Panc1 (cell line): Measurements from ENCODE around the gene PPIP5K2. TPM values are rescaled to one million over a fixed set of nuclear protein-coding genes. Genes with fewer than 3 reads are reported as not detected.

Experiments used
- ATAC-seq: fragments of 200-7000 bp; cut with Tn5 transposase; 2 replicates; pipeline ENCODE4 v1.9.1; 2020; ENCODE audit warnings: mild to moderate bottlenecking, moderate library complexity
- BruUV-seq: library from RNA; stranded (reverse); fragments of 400-500 nt; replicated peaks from 2 replicates; lab custom pipeline; 2021; lab: Mats Ljungman, UMichigan
- CTCF ChIA-PET: fragments of 300-600 bp; sonication (Branson Sonifier 250); formaldehyde crosslinking; loops from one replicate; lab custom pipeline; 2022; ENCODE audit warnings: antibody characterized with exemption; lab: Charles Lee
- POLR2A ChIA-PET: fragments of 300-600 bp; sonication (Branson Sonifier 250); formaldehyde crosslinking; loops from one replicate; lab custom pipeline; 2022; ENCODE audit warnings: antibody characterized with exemption; lab: Charles Lee
- DNase-seq: peaks from one replicate; pipeline ENCODE4 v3.0.0-alpha.2; 2010; ENCODE audit warnings: low read depth, low spot score
- H3K27ac ChIP-seq: 2 replicates; pipeline ENCODE4 v1.5.1; 2011; ENCODE audit warnings: mild to moderate bottlenecking, low read length, inconsistent platforms
- H3K27me3 ChIP-seq: fragments of 200-500 bp; sonication (Bioruptor generic); 2 replicates; pipeline ENCODE4 v1.6.0; 2014; ENCODE audit warnings: low read length, inconsistent platforms; ENCODE audit not compliant: control insufficient read depth, insufficient read depth
- H3K36me3 ChIP-seq: fragments of 200-500 bp; sonication (Bioruptor generic); 2 replicates; pipeline ENCODE4 v1.5.1; 2014; ENCODE audit warnings: inconsistent platforms, mild to moderate bottlenecking, low read length, moderate library complexity; ENCODE audit not compliant: control insufficient read depth, insufficient read depth
- H3K4me1 ChIP-seq: 2 replicates; pipeline ENCODE4 v1.5.1; 2011; ENCODE audit warnings: inconsistent platforms, mild to moderate bottlenecking, low read length, moderate library complexity; ENCODE audit not compliant: control insufficient read depth, insufficient read depth
- H3K4me3 ChIP-seq, 2 experiments: 2 replicates each; pipeline ENCODE4 v1.5.1; 2011 to 2012; ENCODE audit warnings: low read depth in 2 of 2, low read length in 2 of 2, mild to moderate bottlenecking in 2 of 2, inconsistent platforms in 1 of 2, moderate library complexity in 1 of 2
- H3K9me3 ChIP-seq: fragments of 200-500 bp; sonication (Bioruptor generic); 2 replicates; pipeline ENCODE4 v1.5.1; 2014; ENCODE audit warnings: low read depth, mild to moderate bottlenecking, inconsistent platforms, low read length, moderate library complexity; ENCODE audit not compliant: control insufficient read depth, insufficient read depth
- POLR2AphosphoS5 ChIP-seq: IDR thresholded peaks from 2 replicates; pipeline ENCODE4 v1.6.1; 2012; ENCODE audit warnings: mild to moderate bottlenecking, low read depth, low read length, moderate library complexity
- SIN3A ChIP-seq: IDR thresholded peaks from 2 replicates; pipeline ENCODE4 v1.6.1; 2012; ENCODE audit warnings: low read depth, mild to moderate bottlenecking, low read length, moderate library complexity, borderline replicate concordance; ENCODE audit not compliant: insufficient read depth
- TCF7L2 ChIP-seq: IDR thresholded peaks from 2 replicates; pipeline ENCODE4 v1.6.1; 2011; ENCODE audit warnings: mild to moderate bottlenecking, low read depth, low read length, inconsistent platforms
- in situ Hi-C: cut with HindIII; loops from 2 replicates; pipeline ENCODE4 v1.10.0; 2016; ENCODE audit warnings: low sequenced_read_pairs, low pct_unique_long_range_greater_than_20kb
- intact Hi-C: fragments of 100-400 bp; cut with micrococcal nuclease; formaldehyde crosslinking; loops from one replicate; pipeline ENCODE4 v1.10.0; 2022; ENCODE audit not compliant: unreplicated experiment
- total RNA-seq: library from RNA; stranded (reverse); gene quantifications from one replicate; pipeline ENCODE4 v1.2.1, GENCODE V29; 2021; ENCODE audit not compliant: unreplicated experiment
- TF ChIP-seq, protein P1 (sequence below), 2 experiments: IDR thresholded peaks; 2 replicates each; pipeline ENCODE4 v1.6.1; 2011 to 2012; ENCODE audit warnings: low read depth in 2 of 2, control low read depth in 1 of 2, low read length in 1 of 2, mild to moderate bottlenecking in 1 of 2, moderate library complexity in 1 of 2; ENCODE audit not compliant: insufficient read depth in 1 of 2
- TF ChIP-seq, protein P2 (sequence below): fragments of 450-650 bp; IDR thresholded peaks from 2 replicates; pipeline ENCODE4 v1.5.1; 2017; ENCODE audit warnings: mild to moderate bottlenecking

PPIP5K2 gene
- total RNA-seq, 1 experiment from 2014 or later: 56.8 TPM

DNA sequence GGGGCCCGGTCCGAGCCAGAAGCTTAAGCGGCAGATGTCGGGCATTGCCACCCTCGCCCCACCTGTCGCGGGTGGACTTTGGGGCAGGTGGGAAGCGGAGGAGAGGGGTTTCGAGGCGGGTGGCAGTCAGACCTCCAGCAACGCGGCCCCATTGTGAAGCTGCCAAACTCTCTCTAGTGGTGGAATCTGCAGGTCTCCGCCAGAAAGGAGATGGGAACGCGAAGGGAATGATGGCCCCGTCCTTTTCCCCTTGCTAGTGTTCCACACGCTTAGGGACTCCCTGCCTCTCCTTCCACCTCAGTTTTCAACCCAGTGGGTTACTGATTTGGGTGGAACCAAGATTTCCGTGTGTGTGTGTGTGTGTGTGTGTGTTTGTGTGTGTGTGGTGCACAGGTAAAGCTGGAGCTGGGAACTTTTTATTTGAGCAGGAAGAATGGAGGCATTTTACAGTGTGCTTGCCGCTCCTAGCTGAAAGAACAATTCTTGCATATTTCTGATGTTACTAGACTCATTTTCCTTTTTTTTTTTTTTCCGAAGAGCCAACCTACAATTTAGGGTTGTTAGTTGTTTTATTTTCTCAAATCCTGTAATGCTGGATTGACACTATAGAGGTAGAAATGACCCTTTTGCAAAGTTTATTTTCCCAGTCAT is 139.7 kb downstream of the PPIP5K2 start:
- ATAC-seq (peak; percentile 6), DNase-seq (no peak)
- POLR2A ChIA-PET: no interaction called here
- Histone ChIP-seq H3K36me3 (no peaks in the 10 kb centered on the region; the same call in 1 of the 2 replicates), H3K9me3 (no peaks in the 10 kb centered on the region), H3K27me3 (no peaks in the 10 kb centered on the region), H3K4me1 (peaks cover 25% of the 10 kb centered on the region), H3K27ac (peak overlapping the region; percentile 74), H3K4me3 (peak overlapping the region; percentile 72 to 84)
- intact Hi-C loops: no loop called here
- TF ChIP-seq, protein P1, sequence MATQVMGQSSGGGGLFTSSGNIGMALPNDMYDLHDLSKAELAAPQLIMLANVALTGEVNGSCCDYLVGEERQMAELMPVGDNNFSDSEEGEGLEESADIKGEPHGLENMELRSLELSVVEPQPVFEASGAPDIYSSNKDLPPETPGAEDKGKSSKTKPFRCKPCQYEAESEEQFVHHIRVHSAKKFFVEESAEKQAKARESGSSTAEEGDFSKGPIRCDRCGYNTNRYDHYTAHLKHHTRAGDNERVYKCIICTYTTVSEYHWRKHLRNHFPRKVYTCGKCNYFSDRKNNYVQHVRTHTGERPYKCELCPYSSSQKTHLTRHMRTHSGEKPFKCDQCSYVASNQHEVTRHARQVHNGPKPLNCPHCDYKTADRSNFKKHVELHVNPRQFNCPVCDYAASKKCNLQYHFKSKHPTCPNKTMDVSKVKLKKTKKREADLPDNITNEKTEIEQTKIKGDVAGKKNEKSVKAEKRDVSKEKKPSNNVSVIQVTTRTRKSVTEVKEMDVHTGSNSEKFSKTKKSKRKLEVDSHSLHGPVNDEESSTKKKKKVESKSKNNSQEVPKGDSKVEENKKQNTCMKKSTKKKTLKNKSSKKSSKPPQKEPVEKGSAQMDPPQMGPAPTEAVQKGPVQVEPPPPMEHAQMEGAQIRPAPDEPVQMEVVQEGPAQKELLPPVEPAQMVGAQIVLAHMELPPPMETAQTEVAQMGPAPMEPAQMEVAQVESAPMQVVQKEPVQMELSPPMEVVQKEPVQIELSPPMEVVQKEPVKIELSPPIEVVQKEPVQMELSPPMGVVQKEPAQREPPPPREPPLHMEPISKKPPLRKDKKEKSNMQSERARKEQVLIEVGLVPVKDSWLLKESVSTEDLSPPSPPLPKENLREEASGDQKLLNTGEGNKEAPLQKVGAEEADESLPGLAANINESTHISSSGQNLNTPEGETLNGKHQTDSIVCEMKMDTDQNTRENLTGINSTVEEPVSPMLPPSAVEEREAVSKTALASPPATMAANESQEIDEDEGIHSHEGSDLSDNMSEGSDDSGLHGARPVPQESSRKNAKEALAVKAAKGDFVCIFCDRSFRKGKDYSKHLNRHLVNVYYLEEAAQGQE (IDR thresholded peaks at IDR 0.05; ENCODE audit: insufficient read depth in 1 of 2, low read depth in 2 of 2, low read length in 1 of 2): no peak
- TF ChIP-seq SIN3A (no peak), TCF7L2 (no peak), POLR2AphosphoS5 (no peak)
- TF ChIP-seq, protein P2, sequence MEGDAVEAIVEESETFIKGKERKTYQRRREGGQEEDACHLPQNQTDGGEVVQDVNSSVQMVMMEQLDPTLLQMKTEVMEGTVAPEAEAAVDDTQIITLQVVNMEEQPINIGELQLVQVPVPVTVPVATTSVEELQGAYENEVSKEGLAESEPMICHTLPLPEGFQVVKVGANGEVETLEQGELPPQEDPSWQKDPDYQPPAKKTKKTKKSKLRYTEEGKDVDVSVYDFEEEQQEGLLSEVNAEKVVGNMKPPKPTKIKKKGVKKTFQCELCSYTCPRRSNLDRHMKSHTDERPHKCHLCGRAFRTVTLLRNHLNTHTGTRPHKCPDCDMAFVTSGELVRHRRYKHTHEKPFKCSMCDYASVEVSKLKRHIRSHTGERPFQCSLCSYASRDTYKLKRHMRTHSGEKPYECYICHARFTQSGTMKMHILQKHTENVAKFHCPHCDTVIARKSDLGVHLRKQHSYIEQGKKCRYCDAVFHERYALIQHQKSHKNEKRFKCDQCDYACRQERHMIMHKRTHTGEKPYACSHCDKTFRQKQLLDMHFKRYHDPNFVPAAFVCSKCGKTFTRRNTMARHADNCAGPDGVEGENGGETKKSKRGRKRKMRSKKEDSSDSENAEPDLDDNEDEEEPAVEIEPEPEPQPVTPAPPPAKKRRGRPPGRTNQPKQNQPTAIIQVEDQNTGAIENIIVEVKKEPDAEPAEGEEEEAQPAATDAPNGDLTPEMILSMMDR: no peak
- CTCF ChIA-PET: no interaction called here
- BruUV-seq: no TSS peak
- in situ Hi-C loops: no loop called here

DNA sequence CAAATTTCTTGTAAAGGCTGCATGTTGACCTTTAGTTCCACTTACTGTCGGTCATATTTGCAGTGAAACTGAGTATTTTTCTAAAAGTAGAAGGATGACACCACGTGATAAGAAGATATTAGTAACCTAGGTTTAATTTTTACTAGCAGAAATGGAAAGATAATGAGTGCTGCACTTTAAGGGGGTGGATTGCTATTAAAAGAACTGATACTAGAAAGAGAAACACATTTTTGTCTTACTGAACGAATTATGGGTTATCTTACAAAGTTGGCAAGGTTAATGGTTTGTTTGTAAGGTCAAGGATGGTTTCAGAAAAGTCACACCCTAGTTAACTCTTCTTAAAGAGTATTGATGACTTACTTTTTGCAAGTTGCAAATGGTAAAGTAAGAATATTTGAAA is 140.8 kb downstream of the PPIP5K2 start:
- BruUV-seq: TSS peak; percentile 69
- Histone ChIP-seq H3K4me3 (no peak overlapping the region; a peak in 1 of 4 replicates), H3K36me3 (no peaks in the 10 kb centered on the region; the same call in 1 of the 2 replicates), H3K27me3 (no peaks in the 10 kb centered on the region), H3K4me1 (peaks cover 25% of the 10 kb centered on the region), H3K9me3 (no peaks in the 10 kb centered on the region), H3K27ac (no peak overlapping the region)
- ATAC-seq (no peak), DNase-seq (no peak)
- ChIA-PET POLR2A (no interaction called here), CTCF (no interaction called here)
- in situ Hi-C loops: no loop called here
- TF ChIP-seq, protein P1 (IDR thresholded peaks at IDR 0.05; ENCODE audit: insufficient read depth in 1 of 2, low read depth in 2 of 2, low read length in 1 of 2): no peak
- TF ChIP-seq SIN3A (no peak), TCF7L2 (no peak), POLR2AphosphoS5 (no peak)
- TF ChIP-seq, protein P2: no peak
- intact Hi-C loops: no loop called here
